Smooth muscle cell (in vitro differentiated cells): ENCODE data around the gene ESM1. TPM values are rescaled to one million over a fixed set of nuclear protein-coding genes. Genes with fewer than 3 reads are reported as not detected.

Source experiments
- DNase-seq: peaks from one replicate; lab custom pipeline; 2025; ENCODE audit not compliant: unreplicated experiment; lab: John Stamatoyannopoulos, UW
- H2AFZ ChIP-seq: fragments of 200-600 bp; sonication (generic); 2 replicates; pipeline ENCODE4 v1.6.0; 2016; ENCODE audit warnings: antibody characterized with exemption, low read depth, mild to moderate bottlenecking
- H3F3A ChIP-seq: fragments of 200-600 bp; sonication (generic); 2 replicates; pipeline ENCODE4 v1.6.0; 2017; ENCODE audit warnings: antibody characterized with exemption, low read depth
- H3K27ac ChIP-seq: fragments of 200-600 bp; sonication (generic); 2 replicates; pipeline ENCODE4 v1.5.1; 2016; ENCODE audit warnings: low read depth, mild to moderate bottlenecking
- H3K27me3 ChIP-seq: fragments of 200-600 bp; sonication (generic); 2 replicates; pipeline ENCODE4 v1.6.1; 2016; ENCODE audit warnings: low read depth, mild to moderate bottlenecking
- H3K36me3 ChIP-seq: fragments of 200-600 bp; sonication (generic); 2 replicates; pipeline ENCODE4 v1.5.1; 2016; ENCODE audit warnings: low read depth
- H3K4me1 ChIP-seq: fragments of 200-600 bp; sonication (generic); 2 replicates; pipeline ENCODE4 v1.5.1; 2016; ENCODE audit warnings: low read depth
- H3K4me2 ChIP-seq: fragments of 200-600 bp; sonication (generic); 2 replicates; pipeline ENCODE4 v1.6.0; 2016; ENCODE audit warnings: mild to moderate bottlenecking
- H3K4me3 ChIP-seq: fragments of 200-600 bp; sonication (generic); 2 replicates; pipeline ENCODE4 v1.5.1; 2016; ENCODE audit warnings: mild to moderate bottlenecking
- H3K79me2 ChIP-seq: fragments of 200-600 bp; sonication (generic); 2 replicates; pipeline ENCODE4 v1.6.0; 2016; ENCODE audit warnings: low read depth, mild to moderate bottlenecking
- H3K9ac ChIP-seq: fragments of 200-600 bp; sonication (generic); 2 replicates; pipeline ENCODE4 v1.6.0; 2016; ENCODE audit warnings: low read depth
- H3K9me3 ChIP-seq: fragments of 200-600 bp; sonication (generic); replicated peaks from 2 replicates; pipeline ENCODE4 v1.5.1; 2016; ENCODE audit warnings: low read depth
- H4K20me1 ChIP-seq: fragments of 200-600 bp; sonication (generic); 2 replicates; pipeline ENCODE4 v1.6.0; 2016; ENCODE audit warnings: low read depth
- CTCF ChIP-seq: fragments of 200-600 bp; sonication (generic); IDR thresholded peaks from 2 replicates; pipeline ENCODE4 v1.5.1; 2017; ENCODE audit warnings: borderline replicate concordance, mild to moderate bottlenecking, antibody characterized with exemption; ENCODE audit not compliant: insufficient read depth, poor library complexity, severe bottlenecking
- WGBS: methylation state at CpG from one replicate; pipeline ENCODE4 v1.1.7; 2016; ENCODE audit warnings: low lambda C conversion rate; 5-methylcytosine and 5-hydroxymethylcytosine counted together
- polyA plus RNA-seq: library from polyadenylated mRNA; unstranded; fragments of >200 nt; fragmentation: Nextera tagmentation; extraction: Ambion mirVana; gene quantifications from 2 replicates; pipeline ENCODE4 v1.2.1, GENCODE V29; 2016
- total RNA-seq: library from RNA; depleted of rRNA; stranded (reverse); fragments of >200 nt; gene quantifications from 2 replicates; pipeline ENCODE4 v1.2.3, GENCODE V29; 2014

ESM1 gene
- total and polyA plus RNA-seq, 2 experiments from 2014 or later, result not detected

DNA sequence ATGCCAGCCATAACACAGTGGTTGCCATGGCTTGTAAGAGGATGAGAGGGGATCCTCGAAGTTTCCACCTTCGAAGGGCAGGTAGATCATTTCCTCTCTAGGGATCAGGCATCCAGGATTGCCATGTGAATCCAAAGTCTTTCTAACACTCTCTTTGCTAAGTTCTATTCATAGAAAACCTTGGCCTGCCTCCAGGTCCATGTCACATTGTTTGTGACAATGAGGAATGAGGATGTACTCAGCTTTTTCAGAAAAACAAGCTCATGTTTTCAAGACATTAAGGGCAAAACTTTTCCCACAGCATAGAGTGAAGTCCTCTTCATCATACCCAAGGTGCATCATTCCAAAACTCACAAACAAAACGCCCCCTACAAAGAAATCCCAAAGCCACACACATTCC lies 19.6 kb downstream of the ESM1 start:
- H3K27me3 ChIP-seq, result no peaks in the 10 kb centered on the region
- WGBS, result 76% methylated on average over 3 of the region's 3 CpGs
- no peaks in the 10 kb centered on the region for H3F3A ChIP-seq
- H2AFZ ChIP-seq, result no peak overlapping the region
- H3K4me1 ChIP-seq, result no peaks in the 10 kb centered on the region
- H3K36me3 ChIP-seq, result no peaks in the 10 kb centered on the region
- H3K4me3 ChIP-seq, result no peak overlapping the region
- TF ChIP-seq CTCF, result no peak
- H3K4me2 ChIP-seq, result no peak overlapping the region
- H3K27ac ChIP-seq, result no peak overlapping the region
- no peaks in the 10 kb centered on the region for H3K9me3 ChIP-seq
- H3K79me2 ChIP-seq, result no peaks in the 10 kb centered on the region
- no peak overlapping the region for H3K9ac ChIP-seq
- no peaks in the 10 kb centered on the region for H4K20me1 ChIP-seq
- no peak for DNase-seq

GRCh38 chr5:54964405-54964804 lies 21.0 kb downstream of the ESM1 start:
- Histone ChIP-seq H2AFZ (no peak overlapping the region), H3K36me3 (no peaks in the 10 kb centered on the region), H3K4me3 (no peak overlapping the region)

GRCh38 chr5:54959673-54960418 lies 25.5 kb downstream of the ESM1 start:
- DNase-seq, result no peak
- Histone ChIP-seq H3K4me3 (no peak overlapping the region), H3F3A (no peaks in the 10 kb centered on the region), H2AFZ (no peak overlapping the region), H3K4me2 (no peak overlapping the region), H3K27me3 (peaks cover 6% of the 10 kb centered on the region), H4K20me1 (no peaks in the 10 kb centered on the region), H3K27ac (no peak overlapping the region), H3K36me3 (no peaks in the 10 kb centered on the region), H3K4me1 (no peaks in the 10 kb centered on the region), H3K9ac (no peak overlapping the region), H3K9me3 (no peaks in the 10 kb centered on the region), H3K79me2 (no peaks in the 10 kb centered on the region)
- WGBS, result 74% methylated on average over 6 of the region's 6 CpGs
- no peak for TF ChIP-seq CTCF

More at GRCh38 chr5:54964405-54964804, 21.0 kb downstream of the ESM1 start:
- no peak for TF ChIP-seq CTCF
- no peaks in the 10 kb centered on the region for H3K79me2 ChIP-seq
- DNase-seq, result no peak
- H4K20me1 ChIP-seq, result no peaks in the 10 kb centered on the region
- no peaks in the 10 kb centered on the region for H3K4me1 ChIP-seq
- H3K9ac ChIP-seq, result no peak overlapping the region
- no peak overlapping the region for H3K27ac ChIP-seq
- no peaks in the 10 kb centered on the region for H3K27me3 ChIP-seq
- no peaks in the 10 kb centered on the region for H3F3A ChIP-seq
- H3K9me3 ChIP-seq, result no peaks in the 10 kb centered on the region
- no peak overlapping the region for H3K4me2 ChIP-seq

DNA sequence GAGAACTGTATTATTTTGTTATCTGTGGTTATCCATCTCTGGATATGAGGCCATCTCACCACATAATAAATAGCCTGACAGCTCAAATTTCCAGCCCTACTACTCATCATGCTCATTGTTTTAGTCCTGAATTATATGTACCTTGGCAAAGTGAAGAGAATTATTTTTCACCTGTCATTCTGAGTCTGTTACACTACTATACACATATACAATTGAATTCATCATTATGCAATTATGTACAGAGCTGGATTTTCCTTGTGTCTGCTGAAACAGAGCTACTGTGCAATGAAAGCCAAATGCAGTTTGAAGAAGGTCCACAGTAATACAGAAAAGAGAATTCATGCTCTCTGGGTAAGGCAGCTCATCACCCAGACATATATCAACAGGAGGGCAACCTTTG lies 28.5 kb downstream of the ESM1 start:
- Histone ChIP-seq H3K27me3 (peaks cover 6% of the 10 kb centered on the region), H3K9ac (no peak overlapping the region), H3F3A (no peaks in the 10 kb centered on the region), H3K36me3 (no peaks in the 10 kb centered on the region), H3K27ac (no peak overlapping the region), H2AFZ (no peak overlapping the region), H3K4me2 (no peak overlapping the region), H3K4me3 (no peak overlapping the region), H4K20me1 (no peaks in the 10 kb centered on the region), H3K9me3 (no peaks in the 10 kb centered on the region), H3K4me1 (no peaks in the 10 kb centered on the region), H3K79me2 (no peaks in the 10 kb centered on the region)
- no peak for TF ChIP-seq CTCF
- no peak for DNase-seq
